Activated CD8-positive, alpha-beta memory T cell treated with anti-CD3 and anti-CD28 coated beads, Interleukin-2, amount 10 ng/mL, durations not matched to agents 7 days and 5 days (primary cell): ENCODE results near the gene UCK2. TPM values are rescaled to one million over a fixed set of nuclear protein-coding genes. Genes with fewer than 3 reads are reported as not detected.

Experiments used
- ATAC-seq: fragments of 150-1000 bp; cut with Tn5 transposase; one replicate; pipeline ENCODE4 v1.10.0; 2021; ENCODE audit warnings: moderate library complexity
- CTCF ChIA-PET: fragments of 350-600 bp; sonication (Branson Sonifier 250); formaldehyde crosslinking; loops from one replicate; lab custom pipeline; 2021; ENCODE audit warnings: antibody characterized with exemption; lab: Charles Lee
- DNase-seq: peaks from one replicate; pipeline ENCODE4 v3.0.0-alpha.2; 2020
- H3K27ac Mint-ChIP-seq: one replicate; pipeline ENCODE4 v1.8.0; 2021; ENCODE audit warnings: mild to moderate bottlenecking, mixed read lengths
- H3K27me3 Mint-ChIP-seq: one replicate; pipeline ENCODE4 v1.8.0; 2021; ENCODE audit warnings: mixed read lengths
- H3K36me3 Mint-ChIP-seq: one replicate; pipeline ENCODE4 v1.8.0; 2021; ENCODE audit warnings: mild to moderate bottlenecking, mixed read lengths
- H3K4me1 Mint-ChIP-seq: one replicate; pipeline ENCODE4 v1.8.0; 2021; ENCODE audit warnings: mixed read lengths
- H3K4me3 Mint-ChIP-seq: one replicate; pipeline ENCODE4 v1.8.0; 2021; ENCODE audit warnings: mild to moderate bottlenecking, moderate library complexity, mixed read lengths
- H3K9me3 Mint-ChIP-seq: one replicate; pipeline ENCODE4 v1.8.0; 2022; ENCODE audit warnings: low read depth, mixed read lengths
- total RNA-seq, 2 experiments: library from RNA; stranded (reverse); gene quantifications; one replicate each; pipeline ENCODE4 v1.2.3, GENCODE V29; 2021

The UCK2 gene
- total RNA-seq, 2 experiments from 2014 or later: 50.7 to 70.3 TPM

DNA sequence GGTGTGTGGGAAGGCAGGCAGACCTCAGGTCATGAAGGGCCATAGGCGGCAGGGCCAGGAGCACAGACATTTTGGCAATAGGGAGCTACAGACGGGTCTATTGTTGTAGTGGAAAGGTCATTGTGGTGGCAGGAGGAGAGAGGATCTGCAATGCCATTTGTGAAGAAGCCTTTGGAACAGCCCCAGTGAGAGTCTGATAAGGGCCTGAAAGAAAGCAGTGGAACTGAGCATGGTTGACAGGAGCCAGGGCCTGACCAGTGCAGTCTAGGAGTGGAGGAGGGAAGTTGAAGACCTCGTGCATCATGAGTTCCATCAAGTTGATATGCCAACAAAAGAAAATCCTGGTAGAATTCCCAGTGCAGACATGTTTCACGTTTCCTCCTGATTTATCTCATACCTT is 65.5 kb downstream of the UCK2 start:
- DNase-seq: no peak
- peak overlapping the region; percentile 14 for H3K27ac Mint-ChIP-seq
- CTCF ChIA-PET: interaction anchor here (1.2 kb wide), 1 partner anchor 10 kb away, joined by 3 read pairs; no protein-coding TSS in a partner anchor

DNA sequence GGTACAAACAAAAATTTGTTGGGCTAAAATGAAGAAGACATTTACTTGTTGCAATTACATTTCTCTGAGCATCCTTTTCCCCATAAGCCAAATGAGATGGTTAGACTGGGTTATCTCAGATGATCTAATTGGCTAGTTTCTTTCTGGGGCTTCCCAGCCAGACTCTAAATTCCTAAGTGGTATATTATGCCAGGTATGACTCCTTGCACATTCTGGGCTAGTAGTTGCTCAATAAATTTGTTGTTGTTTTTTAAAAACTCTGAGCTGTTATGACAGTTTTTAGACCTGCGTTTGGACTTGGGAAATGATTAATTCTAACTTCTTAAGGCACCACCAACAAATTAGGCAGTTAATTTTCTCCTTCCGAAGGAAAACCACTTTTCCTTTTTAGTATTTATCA is 66.1 kb downstream of the UCK2 start:
- H3K4me3 Mint-ChIP-seq: no peak overlapping the region
- H3K36me3 Mint-ChIP-seq: peaks cover 23% of the 10 kb centered on the region
- no peaks in the 10 kb centered on the region for H3K9me3 Mint-ChIP-seq
- DNase-seq (no peak), ATAC-seq (no peak)
- H3K4me1 Mint-ChIP-seq: peaks cover 23% of the 10 kb centered on the region
- H3K27me3 Mint-ChIP-seq: no peaks in the 10 kb centered on the region
- H3K27ac Mint-ChIP-seq: no peak overlapping the region
- CTCF ChIA-PET: no interaction called here

More for the DNA sequence above, 65.5 kb downstream of the UCK2 start:
- ATAC-seq: no peak
- H3K27me3 Mint-ChIP-seq: no peaks in the 10 kb centered on the region
- no peaks in the 10 kb centered on the region for H3K9me3 Mint-ChIP-seq
- H3K36me3 Mint-ChIP-seq: peaks cover 22% of the 10 kb centered on the region
- H3K4me3 Mint-ChIP-seq: no peak overlapping the region
- peaks cover 23% of the 10 kb centered on the region for H3K4me1 Mint-ChIP-seq

DNA sequence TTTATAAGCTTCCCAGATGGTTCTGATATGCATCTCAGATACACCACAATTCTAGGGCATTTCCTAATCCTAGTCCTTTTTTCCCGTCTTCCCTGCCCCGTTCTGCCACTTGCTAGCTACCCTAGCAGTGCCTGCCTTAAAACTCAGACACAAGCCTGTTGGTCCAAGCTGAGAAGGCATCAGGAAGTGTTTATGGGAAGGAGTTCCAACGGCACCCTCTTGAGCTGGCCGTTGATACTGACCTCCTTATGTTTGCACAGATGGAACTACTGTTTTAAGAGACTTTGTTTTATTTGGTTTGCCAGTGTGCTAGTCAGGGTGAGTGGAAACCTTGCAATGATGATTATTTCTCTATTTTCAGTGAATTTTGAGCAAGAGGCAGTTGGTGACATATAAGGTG is 67.2 kb downstream of the UCK2 start:
- no peaks in the 10 kb centered on the region for H3K9me3 Mint-ChIP-seq
- DNase-seq (no peak), ATAC-seq (no peak)
- H3K36me3 Mint-ChIP-seq: peaks cover 23% of the 10 kb centered on the region
- H3K27me3 Mint-ChIP-seq: no peaks in the 10 kb centered on the region
- CTCF ChIA-PET: no interaction called here
- no peak overlapping the region for H3K27ac Mint-ChIP-seq
- H3K4me1 Mint-ChIP-seq: peaks cover 23% of the 10 kb centered on the region
- H3K4me3 Mint-ChIP-seq: no peak overlapping the region

DNA sequence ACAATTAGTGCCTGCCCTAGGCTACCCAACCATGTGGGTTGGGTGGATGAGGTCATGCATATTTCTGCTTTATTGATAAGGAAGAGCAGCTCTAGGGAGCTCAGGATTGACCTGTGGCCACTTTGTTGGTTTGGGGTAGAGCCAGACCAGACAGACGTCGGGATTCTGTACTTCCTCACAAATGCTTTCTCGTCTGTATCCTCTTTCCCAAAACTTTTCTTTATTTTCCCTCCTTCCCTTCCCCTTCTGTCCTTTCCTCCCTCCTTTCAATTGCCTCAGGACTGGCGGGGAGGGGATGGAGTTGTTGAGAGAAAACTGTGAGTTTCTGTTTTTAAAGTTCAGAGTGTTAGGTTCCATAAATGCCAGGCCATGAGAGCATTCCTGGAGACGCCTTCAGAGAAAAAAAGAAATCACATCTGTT is 68.0 kb downstream of the UCK2 start:
- H3K9me3 Mint-ChIP-seq: no peaks in the 10 kb centered on the region
- no peak overlapping the region for H3K27ac Mint-ChIP-seq
- H3K4me3 Mint-ChIP-seq: no peak overlapping the region
- peaks cover 23% of the 10 kb centered on the region for H3K36me3 Mint-ChIP-seq
- CTCF ChIA-PET: no interaction called here
- DNase-seq (no peak), ATAC-seq (no peak)
- H3K27me3 Mint-ChIP-seq: no peaks in the 10 kb centered on the region
- H3K4me1 Mint-ChIP-seq: peaks cover 23% of the 10 kb centered on the region

DNA sequence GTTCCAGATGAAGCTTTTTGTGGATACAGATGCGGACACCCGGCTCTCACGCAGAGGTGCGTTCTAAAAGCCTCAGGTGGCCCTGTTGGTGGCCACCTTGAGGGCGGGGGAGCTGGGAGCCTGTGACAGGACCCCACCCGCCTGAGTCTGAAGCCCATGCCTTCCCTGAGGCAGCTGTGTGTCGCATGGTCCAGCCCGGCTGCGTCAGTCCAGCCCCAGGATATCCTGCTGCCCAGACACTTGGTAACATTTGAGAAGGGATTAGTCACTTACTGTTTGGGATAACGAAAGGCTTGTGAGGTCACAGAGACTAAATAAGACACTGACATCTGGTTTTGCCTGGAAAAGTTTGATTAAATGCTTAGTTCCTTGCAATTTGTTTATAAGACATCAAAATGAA is 68.9 kb downstream of the UCK2 start:
- no peaks in the 10 kb centered on the region for H3K9me3 Mint-ChIP-seq
- H3K36me3 Mint-ChIP-seq: peaks cover 20% of the 10 kb centered on the region
- no peak overlapping the region for H3K4me3 Mint-ChIP-seq
- no peak for ATAC-seq
- CTCF ChIA-PET: interaction anchor here (1.8 kb wide), 1 partner anchor 28 kb away, joined by 5 read pairs; no protein-coding TSS in a partner anchor
- no peak for DNase-seq
- H3K27ac Mint-ChIP-seq: no peak overlapping the region
- peaks cover 23% of the 10 kb centered on the region for H3K4me1 Mint-ChIP-seq
- H3K27me3 Mint-ChIP-seq: no peaks in the 10 kb centered on the region

DNA sequence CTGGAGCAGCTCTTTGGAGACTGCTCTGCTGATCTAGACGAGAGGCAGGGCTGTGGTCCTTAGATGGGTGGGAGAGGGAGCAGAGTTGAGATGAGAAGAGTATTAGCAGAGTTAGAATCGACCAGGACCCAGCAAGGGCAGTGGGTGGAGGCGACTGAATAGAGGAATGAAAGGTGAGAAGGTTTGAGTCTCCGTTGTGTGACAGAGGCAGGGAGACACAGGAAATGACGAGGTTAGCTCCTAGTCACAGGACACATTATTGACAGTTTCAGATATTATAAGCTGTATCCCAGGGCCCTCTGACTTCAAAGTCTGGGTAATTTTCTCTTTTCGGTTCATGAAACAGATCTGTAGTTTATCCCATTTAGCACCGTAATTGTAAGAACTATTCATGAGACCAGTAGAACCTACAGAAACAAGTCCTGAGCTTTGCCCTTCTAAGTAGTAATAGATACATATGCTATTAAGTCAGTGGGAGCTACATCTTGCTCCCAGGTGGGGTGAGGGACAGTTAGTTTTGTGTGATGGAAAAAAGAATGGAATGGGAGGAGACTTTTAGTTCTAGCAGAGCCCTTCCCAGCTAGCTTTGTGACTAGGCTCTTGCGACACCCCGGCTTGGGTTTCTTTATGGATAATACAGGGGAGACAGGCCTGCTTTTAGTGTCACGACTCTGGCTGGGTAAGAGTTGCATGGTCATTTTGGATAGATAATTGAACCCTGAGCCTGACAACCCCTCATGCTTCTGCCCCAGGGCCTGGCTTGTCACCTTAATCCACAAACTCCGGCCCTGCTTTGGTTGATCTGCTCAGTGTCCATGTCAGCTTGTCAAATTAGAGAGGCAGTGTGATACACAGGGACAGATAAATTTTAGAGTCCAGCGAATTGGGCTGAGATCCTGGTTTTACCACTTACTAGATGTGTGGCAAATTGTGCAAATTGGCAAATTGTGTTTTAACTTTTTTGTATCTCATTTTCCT is 70.2 kb downstream of the UCK2 start:
- H3K4me1 Mint-ChIP-seq: peaks cover 13% of the 10 kb centered on the region
- peak; percentile 79 for ATAC-seq
- H3K36me3 Mint-ChIP-seq: peaks cover 9% of the 10 kb centered on the region
- H3K9me3 Mint-ChIP-seq: no peaks in the 10 kb centered on the region
- no peak for DNase-seq
- no peak overlapping the region for H3K4me3 Mint-ChIP-seq
- peak overlapping the region; percentile 76 for H3K27ac Mint-ChIP-seq
- CTCF ChIA-PET: interaction anchor here (1.1 to 1.8 kb wide), 4 partner anchors 9 to 27 kb away, joined by 3 to 5 read pairs (median 4); no protein-coding TSS in a partner anchor
- no peaks in the 10 kb centered on the region for H3K27me3 Mint-ChIP-seq

DNA sequence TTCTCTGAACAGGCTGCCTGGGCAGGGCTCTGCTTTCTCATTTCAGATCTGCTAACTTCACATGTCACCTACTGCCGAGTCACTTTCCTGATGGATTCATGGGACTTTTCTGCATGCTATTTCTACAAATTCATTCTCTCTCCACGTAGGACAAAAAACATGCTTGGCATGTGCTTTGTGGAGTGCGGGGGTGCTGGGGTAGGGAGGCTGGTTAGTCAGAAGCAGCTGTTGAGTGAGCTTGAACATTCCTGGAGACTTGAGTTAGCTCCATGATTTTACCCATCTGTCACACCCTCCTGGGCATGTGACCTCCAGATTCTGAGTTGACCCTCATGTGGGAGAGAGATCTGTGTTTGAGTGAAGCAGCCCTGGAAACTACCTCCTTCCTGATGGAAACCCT is 71.4 kb downstream of the UCK2 start:
- no peak overlapping the region for H3K27ac Mint-ChIP-seq
- peaks cover 11% of the 10 kb centered on the region for H3K4me1 Mint-ChIP-seq
- CTCF ChIA-PET: no interaction called here
- H3K4me3 Mint-ChIP-seq: no peak overlapping the region
- H3K9me3 Mint-ChIP-seq: no peaks in the 10 kb centered on the region
- no peaks in the 10 kb centered on the region for H3K27me3 Mint-ChIP-seq
- ATAC-seq (no peak), DNase-seq (no peak)
- peaks cover 4% of the 10 kb centered on the region for H3K36me3 Mint-ChIP-seq

DNA sequence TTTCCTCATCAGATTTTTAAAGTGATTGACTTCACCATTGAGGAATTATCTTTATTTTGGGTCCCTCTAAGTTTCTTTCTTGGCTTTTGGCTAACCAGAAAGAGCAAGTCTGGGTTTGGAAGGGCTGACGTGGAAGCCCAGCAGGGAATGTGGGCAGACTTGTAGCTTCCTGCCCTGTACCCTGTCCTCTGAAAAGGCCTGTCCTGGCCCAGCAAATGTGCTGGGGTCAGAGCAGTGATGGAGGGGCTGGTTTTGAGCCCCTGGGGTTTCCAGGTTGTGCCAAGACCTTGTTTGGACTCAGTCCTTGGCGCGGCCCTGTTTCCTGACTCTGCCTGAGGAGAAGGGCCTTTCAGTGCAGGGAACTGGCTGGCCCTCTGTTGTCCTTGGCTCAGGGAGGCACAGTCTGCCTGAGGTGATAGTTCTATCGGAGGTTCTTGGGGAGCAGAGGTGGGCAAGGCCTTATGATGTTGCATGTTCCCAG is 72.1 kb downstream of the UCK2 start:
- H3K36me3 Mint-ChIP-seq: peaks cover 4% of the 10 kb centered on the region
- H3K4me3 Mint-ChIP-seq: no peak overlapping the region
- no peaks in the 10 kb centered on the region for H3K27me3 Mint-ChIP-seq
- no peak for ATAC-seq
- no peak for DNase-seq
- H3K9me3 Mint-ChIP-seq: no peaks in the 10 kb centered on the region
- peaks cover 11% of the 10 kb centered on the region for H3K4me1 Mint-ChIP-seq
- CTCF ChIA-PET: no interaction called here
- no peak overlapping the region for H3K27ac Mint-ChIP-seq

DNA sequence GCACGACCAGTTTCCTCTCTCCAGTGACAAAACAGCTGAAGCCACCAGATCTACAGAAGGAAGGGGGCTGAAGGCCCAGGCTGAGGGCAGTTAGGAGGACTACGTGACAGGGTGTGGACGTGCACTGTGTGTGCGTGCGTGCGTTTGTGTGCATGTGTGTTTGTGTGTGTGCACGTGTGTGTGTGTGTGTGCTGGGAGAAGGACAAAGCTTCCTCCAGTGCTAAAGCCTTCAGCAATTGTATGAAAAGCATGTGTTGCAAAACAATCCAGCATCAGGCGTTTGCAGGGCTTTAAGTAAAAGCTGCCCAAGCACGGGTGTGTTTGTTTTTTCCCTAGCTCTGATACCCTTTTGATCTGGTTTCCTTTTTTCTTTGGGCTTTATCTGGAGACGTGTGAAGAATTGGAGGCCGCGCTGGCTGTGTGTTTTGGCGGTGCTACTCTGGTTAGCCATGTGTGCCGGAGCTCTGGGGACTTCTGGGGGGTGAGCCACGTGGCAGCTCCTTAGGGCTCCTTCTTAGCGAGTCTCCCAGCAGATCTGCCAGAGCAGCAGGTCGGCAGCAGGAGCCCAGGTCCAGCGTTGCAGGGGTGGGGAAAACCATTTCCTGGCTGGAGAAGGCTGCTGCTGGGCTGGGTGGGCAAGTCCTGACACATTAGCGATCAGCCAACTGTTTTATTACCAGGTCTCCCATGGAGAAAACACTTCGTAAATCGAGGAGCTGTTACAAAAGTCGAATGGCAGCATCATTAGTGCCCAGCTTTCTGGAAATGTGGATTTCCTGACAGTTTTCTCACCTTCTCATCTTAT is 73.4 kb downstream of the UCK2 start:
- Mint-ChIP-seq H3K27ac (no peak overlapping the region), H3K9me3 (no peaks in the 10 kb centered on the region), H3K36me3 (peaks cover 4% of the 10 kb centered on the region), H3K27me3 (no peaks in the 10 kb centered on the region), H3K4me1 (peaks cover 16% of the 10 kb centered on the region), H3K4me3 (no peak overlapping the region)
- no peak for DNase-seq
- CTCF ChIA-PET: interaction anchor here (1.0 to 1.3 kb wide), 2 partner anchors 23 to 166 kb away, joined by 3 to 4 read pairs; no protein-coding TSS in a partner anchor
- ATAC-seq: no peak

DNA sequence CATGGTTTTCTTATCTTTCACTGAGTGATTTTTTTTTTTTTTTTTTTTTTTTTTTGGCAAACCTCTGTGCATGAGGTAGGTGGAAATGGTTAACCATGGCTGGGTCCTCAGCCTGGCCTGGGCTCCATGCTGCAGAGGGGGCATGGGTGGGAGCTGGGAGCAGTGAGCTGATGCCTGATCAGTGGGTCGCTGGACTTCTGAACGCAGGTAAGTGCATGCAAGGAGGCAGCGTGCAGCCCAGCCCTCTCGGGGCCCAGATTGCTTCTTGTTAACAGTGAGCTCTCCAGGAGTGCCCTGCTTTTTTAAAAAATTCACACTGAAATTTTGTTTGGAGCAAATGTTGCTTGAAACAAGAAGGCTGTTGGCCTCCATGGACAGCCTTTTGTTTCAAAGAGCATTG is 75.2 kb downstream of the UCK2 start:
- no peaks in the 10 kb centered on the region for H3K9me3 Mint-ChIP-seq
- H3K27me3 Mint-ChIP-seq: no peaks in the 10 kb centered on the region
- H3K4me3 Mint-ChIP-seq: no peak overlapping the region
- peaks cover 8% of the 10 kb centered on the region for H3K36me3 Mint-ChIP-seq
- no peak overlapping the region for H3K27ac Mint-ChIP-seq
- ATAC-seq: no peak
- DNase-seq: no peak
- H3K4me1 Mint-ChIP-seq: peaks cover 9% of the 10 kb centered on the region
- CTCF ChIA-PET: interaction anchor here (2.8 kb wide), 1 partner anchor 12 kb away, joined by 10 read pairs; no protein-coding TSS in a partner anchor

DNA sequence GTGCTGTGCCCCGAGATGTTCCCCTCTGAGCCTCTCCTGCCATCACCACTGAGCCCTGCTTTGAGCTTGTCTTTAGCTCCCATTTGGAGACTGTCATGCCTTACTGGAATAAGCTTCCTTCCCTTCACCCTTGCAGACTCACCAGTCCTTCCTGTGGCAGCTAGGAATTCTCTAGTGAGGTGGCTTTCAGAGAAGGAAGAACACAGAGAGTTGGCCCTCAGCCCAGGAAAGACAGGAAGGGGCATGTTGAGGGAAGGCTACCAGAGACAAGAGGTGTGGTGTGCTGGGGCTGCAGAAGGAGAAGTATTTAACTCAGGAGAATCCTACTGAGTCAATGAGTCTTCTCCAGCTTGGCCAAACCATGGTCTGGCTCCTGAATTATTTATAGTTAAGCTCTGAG is 76.3 kb downstream of the UCK2 start:
- peak overlapping the region; percentile 26 for H3K27ac Mint-ChIP-seq
- peaks cover 7% of the 10 kb centered on the region for H3K4me1 Mint-ChIP-seq
- ATAC-seq (no peak), DNase-seq (no peak)
- H3K27me3 Mint-ChIP-seq: no peaks in the 10 kb centered on the region
- CTCF ChIA-PET: interaction anchor here (1.5 to 2.8 kb wide), 2 partner anchors 11 to 82 kb away, joined by 3 to 10 read pairs; no protein-coding TSS in a partner anchor
- H3K9me3 Mint-ChIP-seq: no peaks in the 10 kb centered on the region
- H3K36me3 Mint-ChIP-seq: peaks cover 12% of the 10 kb centered on the region
- H3K4me3 Mint-ChIP-seq: no peak overlapping the region

DNA sequence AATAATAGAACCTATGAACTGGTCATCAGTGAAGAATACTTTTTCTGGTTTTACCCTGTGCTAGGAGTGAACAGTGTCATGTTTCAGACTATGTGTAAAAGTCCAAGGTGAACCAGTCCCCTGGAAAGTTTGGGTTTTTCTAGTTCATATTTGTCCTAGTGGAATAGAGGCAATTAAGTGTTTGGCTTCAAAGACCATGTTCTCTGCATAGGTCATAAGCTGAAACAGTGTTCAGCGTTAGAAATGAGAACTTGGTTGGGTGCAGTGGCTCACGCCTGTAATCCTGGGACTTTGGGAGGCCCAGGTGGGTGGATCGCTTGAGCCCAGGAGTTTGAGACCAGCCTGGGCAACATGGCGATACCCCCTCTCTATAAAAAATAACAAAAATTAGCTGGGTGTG is 77.5 kb downstream of the UCK2 start:
- H3K27ac Mint-ChIP-seq: no peak overlapping the region
- no peaks in the 10 kb centered on the region for H3K27me3 Mint-ChIP-seq
- no peak overlapping the region for H3K4me3 Mint-ChIP-seq
- CTCF ChIA-PET: no interaction called here
- no peak for ATAC-seq
- H3K9me3 Mint-ChIP-seq: no peaks in the 10 kb centered on the region
- H3K36me3 Mint-ChIP-seq: peaks cover 12% of the 10 kb centered on the region
- no peak for DNase-seq
- peaks cover 7% of the 10 kb centered on the region for H3K4me1 Mint-ChIP-seq

DNA sequence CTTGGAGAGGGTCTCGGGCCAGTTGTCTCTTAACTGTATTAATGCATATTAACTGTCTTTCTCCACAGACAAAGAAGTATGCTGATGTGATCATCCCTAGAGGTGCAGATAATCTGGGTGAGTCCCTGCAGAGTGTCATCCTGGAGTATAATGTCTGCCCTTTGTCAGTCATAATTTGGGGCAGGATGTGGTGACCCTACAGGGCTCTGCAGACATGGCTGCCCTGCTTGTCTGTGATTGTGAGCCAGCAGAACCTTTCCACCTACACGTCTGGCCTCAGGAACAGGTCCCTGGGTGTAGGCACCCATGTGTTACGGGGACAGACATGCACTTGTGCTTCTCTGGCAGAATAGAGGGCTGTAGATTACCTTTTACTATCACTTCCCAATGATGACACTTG is 78.4 kb downstream of the UCK2 start:
- Mint-ChIP-seq H3K27ac (peak overlapping the region; percentile 47), H3K4me3 (no peak overlapping the region), H3K4me1 (peaks cover 7% of the 10 kb centered on the region), H3K36me3 (peaks cover 12% of the 10 kb centered on the region), H3K27me3 (no peaks in the 10 kb centered on the region), H3K9me3 (no peaks in the 10 kb centered on the region)
- CTCF ChIA-PET: interaction anchor here (1.6 kb wide), 1 partner anchor 9 kb away, joined by 4 read pairs; no protein-coding TSS in a partner anchor
- DNase-seq (peak; percentile 59), ATAC-seq (peak; percentile 79)
